ENCODE results near the gene DMC1. TPM values are rescaled to one million over a fixed set of nuclear protein-coding genes. Genes with fewer than 3 reads are reported as not detected.

Gene DMC1
- total RNA-seq, 2 experiments from 2014 or later, result 0.52 to 0.95 TPM

DNA sequence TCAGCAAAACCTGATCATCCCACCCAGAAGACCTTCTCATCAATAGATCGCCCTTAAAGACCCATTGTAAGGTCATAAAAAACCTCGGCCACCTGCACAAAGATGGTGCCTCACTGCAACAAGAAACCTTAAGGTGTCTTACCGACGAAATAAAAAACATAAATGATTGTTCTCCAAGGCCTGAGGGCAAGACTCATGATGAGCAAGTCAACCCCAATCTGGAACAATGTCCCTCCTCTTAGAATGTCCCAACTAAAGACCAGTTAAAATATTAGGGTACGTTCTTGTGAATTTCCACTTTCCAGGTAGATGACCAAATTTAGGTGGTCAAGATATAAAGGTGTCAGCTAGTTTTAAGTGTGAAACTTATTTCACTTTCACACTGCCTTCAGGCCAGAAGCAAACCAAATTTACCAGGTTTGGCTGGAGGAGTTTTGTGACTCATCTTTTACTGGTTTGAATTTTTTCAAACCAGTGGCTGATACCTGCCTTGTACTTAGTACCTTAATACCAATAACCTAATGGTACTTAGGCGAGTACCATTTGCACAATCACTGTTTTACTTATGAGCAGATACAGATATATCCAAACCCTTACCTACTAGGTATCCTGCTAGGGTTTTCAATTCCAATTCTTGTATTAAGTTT, 87.2 kb downstream of the DMC1 start:
- Mint-ChIP-seq H3K27me3 (no peaks in the 10 kb centered on the region), H3K27ac (peak overlapping the region; percentile 53), H3K4me1 (ENCODE audit: low read depth) (peaks cover 46% of the 10 kb centered on the region), H3K9me3 (no peaks in the 10 kb centered on the region), H3K4me3 (no peak overlapping the region), H3K36me3 (ENCODE audit: low read depth) (peaks cover 70% of the 10 kb centered on the region)
- peaks cover 81% of the 10 kb centered on the region for H3K36me3 ChIP-seq (ENCODE audit: insufficient read depth, low read length)
- intact Hi-C loops (cut with DNase I, micrococcal nuclease), result no loop called here
- DNase-seq (no peak), ATAC-seq (ENCODE audit: poor library complexity) (no peak)
- peaks cover 8% of the 10 kb centered on the region for H3K4me1 ChIP-seq (ENCODE audit: insufficient read depth, low read length)
- no peaks in the 10 kb centered on the region for H3K27me3 ChIP-seq (ENCODE audit: control insufficient read depth in 1 of 2, insufficient read depth in 2 of 2, low read length in 2 of 2)
- no peak overlapping the region for H3K4me3 ChIP-seq (ENCODE audit: low read length)
- H3K9me3 ChIP-seq (ENCODE audit: control insufficient read depth in 1 of 2, insufficient read depth in 1 of 2, low read length in 2 of 2), result no peaks in the 10 kb centered on the region
- TF ChIP-seq, protein P1, sequence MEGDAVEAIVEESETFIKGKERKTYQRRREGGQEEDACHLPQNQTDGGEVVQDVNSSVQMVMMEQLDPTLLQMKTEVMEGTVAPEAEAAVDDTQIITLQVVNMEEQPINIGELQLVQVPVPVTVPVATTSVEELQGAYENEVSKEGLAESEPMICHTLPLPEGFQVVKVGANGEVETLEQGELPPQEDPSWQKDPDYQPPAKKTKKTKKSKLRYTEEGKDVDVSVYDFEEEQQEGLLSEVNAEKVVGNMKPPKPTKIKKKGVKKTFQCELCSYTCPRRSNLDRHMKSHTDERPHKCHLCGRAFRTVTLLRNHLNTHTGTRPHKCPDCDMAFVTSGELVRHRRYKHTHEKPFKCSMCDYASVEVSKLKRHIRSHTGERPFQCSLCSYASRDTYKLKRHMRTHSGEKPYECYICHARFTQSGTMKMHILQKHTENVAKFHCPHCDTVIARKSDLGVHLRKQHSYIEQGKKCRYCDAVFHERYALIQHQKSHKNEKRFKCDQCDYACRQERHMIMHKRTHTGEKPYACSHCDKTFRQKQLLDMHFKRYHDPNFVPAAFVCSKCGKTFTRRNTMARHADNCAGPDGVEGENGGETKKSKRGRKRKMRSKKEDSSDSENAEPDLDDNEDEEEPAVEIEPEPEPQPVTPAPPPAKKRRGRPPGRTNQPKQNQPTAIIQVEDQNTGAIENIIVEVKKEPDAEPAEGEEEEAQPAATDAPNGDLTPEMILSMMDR (IDR thresholded peaks at IDR 0.05), result no peak
- H3K27ac ChIP-seq (ENCODE audit: low read depth in 1 of 2, low read length in 2 of 2), result no peak overlapping the region
- ChIA-PET POLR2A (interaction anchor here (1.3 to 2.9 kb wide), 4 partner anchors 7 to 19 kb away, joined by 3 to 13 read pairs (median 8); no protein-coding TSS in a partner anchor), CTCF (no interaction called here)

DNA sequence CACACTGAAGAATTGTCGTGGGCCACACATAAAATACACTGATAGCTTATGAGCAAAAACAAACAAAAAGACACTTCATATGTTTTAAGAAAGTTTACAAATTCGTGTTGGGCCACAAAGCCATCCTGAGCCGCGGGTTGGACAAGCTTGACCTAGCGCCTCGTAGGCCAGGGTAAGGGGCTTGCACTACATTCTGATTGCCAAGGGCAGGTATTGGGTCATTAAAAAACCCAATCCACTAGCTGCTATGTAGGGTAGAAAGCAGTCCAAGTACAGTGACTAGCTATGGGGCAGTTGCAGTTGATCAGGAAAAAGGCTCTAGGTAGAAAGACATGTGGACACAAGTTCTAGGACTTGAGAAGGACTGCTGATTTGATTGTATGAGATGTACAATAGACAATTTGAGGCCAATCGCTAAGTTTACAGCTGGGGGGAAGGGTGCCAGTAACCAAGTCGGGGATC, 88.1 kb downstream of the DMC1 start:
- peaks cover 5% of the 10 kb centered on the region for H3K4me1 ChIP-seq (ENCODE audit: insufficient read depth, low read length)
- no peaks in the 10 kb centered on the region for H3K9me3 Mint-ChIP-seq
- no peak overlapping the region for H3K27ac ChIP-seq (ENCODE audit: low read depth in 1 of 2, low read length in 2 of 2)
- ATAC-seq (ENCODE audit: poor library complexity), result no peak
- TF ChIP-seq, protein P1 (IDR thresholded peaks at IDR 0.05), result no peak
- H3K36me3 Mint-ChIP-seq (ENCODE audit: low read depth), result peaks cover 62% of the 10 kb centered on the region
- H3K36me3 ChIP-seq (ENCODE audit: insufficient read depth, low read length), result peaks cover 73% of the 10 kb centered on the region
- ChIA-PET POLR2A (interaction anchor here (0.6 to 2.9 kb wide), 5 partner anchors 8 to 30 kb away, joined by 3 to 13 read pairs (median 5); no protein-coding TSS in a partner anchor), CTCF (no interaction called here)
- H3K9me3 ChIP-seq (ENCODE audit: control insufficient read depth in 1 of 2, insufficient read depth in 1 of 2, low read length in 2 of 2), result no peaks in the 10 kb centered on the region
- H3K4me3 ChIP-seq (ENCODE audit: low read length), result no peak overlapping the region
- H3K27me3 Mint-ChIP-seq, result no peaks in the 10 kb centered on the region
- no peak overlapping the region for H3K4me3 Mint-ChIP-seq
- no peak for DNase-seq
- H3K27ac Mint-ChIP-seq, result peak overlapping the region; percentile 53
- peaks cover 42% of the 10 kb centered on the region for H3K4me1 Mint-ChIP-seq (ENCODE audit: low read depth)
- no peaks in the 10 kb centered on the region for H3K27me3 ChIP-seq (ENCODE audit: control insufficient read depth in 1 of 2, insufficient read depth in 2 of 2, low read length in 2 of 2)
- intact Hi-C loops (cut with DNase I, micrococcal nuclease), result no loop called here

DNA sequence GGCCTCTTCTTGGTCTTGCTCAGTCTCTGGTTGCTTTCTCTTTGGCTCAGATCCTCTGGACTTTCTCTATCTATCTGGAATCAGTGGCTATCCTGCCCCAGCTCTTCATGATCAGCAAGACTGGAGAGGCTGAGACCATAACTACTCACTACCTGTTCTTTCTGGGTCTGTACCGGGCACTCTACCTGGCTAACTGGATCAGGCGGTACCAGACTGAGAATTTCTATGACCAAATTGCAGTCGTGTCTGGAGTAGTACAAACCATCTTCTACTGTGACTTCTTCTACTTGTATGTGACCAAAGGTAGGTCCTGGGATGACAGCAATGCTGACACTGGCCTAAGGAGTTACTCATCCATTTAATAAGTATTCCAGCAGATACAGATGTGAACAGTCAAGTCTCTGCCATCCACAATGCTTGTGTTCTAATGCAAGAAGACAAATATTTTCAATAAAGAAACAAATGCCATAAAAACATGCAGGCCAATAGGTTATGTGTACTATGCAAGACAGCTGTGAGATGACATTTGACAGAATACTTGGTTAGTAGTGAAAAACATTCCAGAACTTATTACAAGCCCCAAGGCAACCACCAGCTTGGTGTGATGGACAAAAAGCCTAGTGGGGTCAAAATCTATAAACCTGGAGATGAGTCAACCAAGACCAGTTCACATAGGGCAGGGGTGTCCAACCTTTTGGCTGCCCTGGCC, 88.7 kb downstream of the DMC1 start:
- peaks cover 37% of the 10 kb centered on the region for H3K4me1 Mint-ChIP-seq (ENCODE audit: low read depth)
- H3K9me3 Mint-ChIP-seq, result no peaks in the 10 kb centered on the region
- Histone ChIP-seq H3K27ac (ENCODE audit: low read depth in 1 of 2, low read length in 2 of 2) (no peak overlapping the region), H3K36me3 (ENCODE audit: insufficient read depth, low read length) (peaks cover 67% of the 10 kb centered on the region), H3K4me1 (ENCODE audit: insufficient read depth, low read length) (peaks cover 5% of the 10 kb centered on the region), H3K9me3 (ENCODE audit: control insufficient read depth in 1 of 2, insufficient read depth in 1 of 2, low read length in 2 of 2) (no peaks in the 10 kb centered on the region), H3K4me3 (ENCODE audit: low read length) (no peak overlapping the region), H3K27me3 (ENCODE audit: control insufficient read depth in 1 of 2, insufficient read depth in 2 of 2, low read length in 2 of 2) (no peaks in the 10 kb centered on the region)
- POLR2A ChIA-PET, result interaction anchor here (0.6 to 2.9 kb wide), 7 partner anchors 9 to 201 kb away, joined by 3 to 13 read pairs (median 4); partner anchors contain the start of gene TOMM22
- intact Hi-C loops (cut with DNase I, micrococcal nuclease), result no loop called here
- CTCF ChIA-PET, result no interaction called here
- H3K36me3 Mint-ChIP-seq (ENCODE audit: low read depth), result peaks cover 56% of the 10 kb centered on the region
- TF ChIP-seq, protein P1 (IDR thresholded peaks at IDR 0.05), result no peak
- H3K27me3 Mint-ChIP-seq, result no peaks in the 10 kb centered on the region
- peak overlapping the region; percentile 50 for H3K27ac Mint-ChIP-seq
- no peak for ATAC-seq (ENCODE audit: poor library complexity)
- DNase-seq, result no peak
- H3K4me3 Mint-ChIP-seq, result no peak overlapping the region

Data from CD4-positive, alpha-beta T cell (primary cell).